ENCODE data around the gene GJB5.

The GJB5 gene

DNA sequence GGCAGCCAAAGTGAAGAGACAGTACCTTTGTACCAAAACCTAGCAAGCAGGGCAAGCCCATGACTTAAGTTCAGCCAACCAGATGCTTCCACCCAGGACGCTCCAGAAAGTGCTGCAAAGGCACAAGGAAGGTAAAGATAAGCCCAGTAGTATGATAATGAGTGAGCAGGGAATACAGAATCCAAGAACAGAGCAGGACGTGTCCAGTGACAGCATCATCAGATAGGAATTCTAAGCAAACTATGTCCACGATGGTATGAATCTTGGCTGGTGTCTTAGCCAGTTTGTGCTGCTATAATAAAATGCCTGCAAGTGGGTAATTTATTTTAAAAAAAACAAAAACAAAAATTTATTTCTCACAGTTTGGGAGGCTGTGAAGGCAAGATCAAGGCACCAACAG lies 51.5 kb downstream of the GJB5 start:
- no peak for TF ChIP-seq EZH2 (IDR thresholded peaks at IDR 0.05; ENCODE audit: borderline replicate concordance, low read length)
- TF ChIP-seq CTCF (IDR thresholded peaks at IDR 0.05; ENCODE audit: low read length) = no peak
- Histone ChIP-seq H3K36me3 (ENCODE audit: insufficient read depth, low read length) (no peaks in the 10 kb centered on the region), H3K9ac (ENCODE audit: low read length) (no peak overlapping the region), H3K4me1 (ENCODE audit: insufficient read depth, low read length, severe bottlenecking) (no peaks in the 10 kb centered on the region), H2AFZ (ENCODE audit: low read length) (no peak overlapping the region), H3F3A (ENCODE audit: insufficient read depth, low read length) (no peaks in the 10 kb centered on the region), H3K4me3 (ENCODE audit: low read depth, low read length, poor library complexity, severe bottlenecking) (no peak overlapping the region), H3K9me2 (ENCODE audit: low read depth, low read length) (no peaks in the 10 kb centered on the region), H3K9me3 (ENCODE audit: low read length) (no peaks in the 10 kb centered on the region), H3K27me3 (ENCODE audit: insufficient read depth, low read length) (no peaks in the 10 kb centered on the region), H3K4me2 (ENCODE audit: low read length) (no peak overlapping the region), H3K27ac (ENCODE audit: low read depth, low read length, poor library complexity, severe bottlenecking) (no peak overlapping the region), H4K20me1 (ENCODE audit: insufficient read depth, low read length) (no peaks in the 10 kb centered on the region), H3K79me2 (ENCODE audit: insufficient read depth, low read length) (no peaks in the 10 kb centered on the region)

Data from OCI-LY1 (cell line).